ENCODE data around the gene CCN5. TPM values are rescaled to one million over a fixed set of nuclear protein-coding genes. Genes with fewer than 3 reads are reported as not detected.

CCN5 gene
- total and polyA plus RNA-seq, 2 of the 8 experiments (the other 6 are each of a cell fraction or from before 2014, with no cell fraction given): not detected

GRCh38 chr20:44715499-44716308, 535 bp downstream of the CCN5 start (continued):
- TF ChIP-seq RXRA (IDR thresholded peaks at IDR 0.05; ENCODE audit: insufficient read depth, low read depth, low read length) (no peak), SIRT6 (IDR thresholded peaks at IDR 0.05; ENCODE audit: low read length) (no peak), BCL11A (IDR thresholded peaks at IDR 0.05; ENCODE audit: low read depth in 2 of 2, low read length in 2 of 2) (no peak), CHD2 (IDR thresholded peaks at IDR 0.05; ENCODE audit: low read length) (no peak), SP4 (IDR thresholded peaks at IDR 0.05; ENCODE audit: low read length) (no peak), POLR2A (IDR thresholded peaks at IDR 0.05; ENCODE audit: control extremely low read depth in 1 of 2, low read depth in 2 of 2, low read length in 2 of 2) (no peak)
- TF ChIP-seq, protein P1, sequence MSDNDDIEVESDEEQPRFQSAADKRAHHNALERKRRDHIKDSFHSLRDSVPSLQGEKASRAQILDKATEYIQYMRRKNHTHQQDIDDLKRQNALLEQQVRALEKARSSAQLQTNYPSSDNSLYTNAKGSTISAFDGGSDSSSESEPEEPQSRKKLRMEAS (IDR thresholded peaks at IDR 0.05): no peak

Measured in H1 (cell line).